Dermis microvascular lymphatic vessel endothelial cell (primary cell): ENCODE data around the gene TRUB2. TPM values are rescaled to one million over a fixed set of nuclear protein-coding genes. Genes with fewer than 3 reads are reported as not detected.

Experiments used
- DNase-seq, 2 donors: peaks; one replicate each; pipeline versions ENCODE4 v3.0.0 to v3.0.0-alpha.2; 2010; ENCODE audit warnings: low read depth in 2 of 2
- total RNA-seq: library from RNA; depleted of rRNA; stranded (reverse); fragments of >200 nt; gene quantifications from 2 replicates; pipeline ENCODE4 v1.2.1, GENCODE V29; 2014

The TRUB2 gene
- total RNA-seq, 1 donor from 2014 or later, result 27.5 TPM

- DNase-seq, result no peak
These were observed 51.1 kb downstream of the TRUB2 start for GRCh38 chr9:128271112-128271511.

GRCh38 chr9:128266868-128267590 is 55.2 kb downstream of the TRUB2 start:
- no peak for DNase-seq

- no peak for DNase-seq
These were observed 56.8 kb downstream of the TRUB2 start for GRCh38 chr9:128265348-128265847.

- no peak for DNase-seq
These were observed 59.6 kb downstream of the TRUB2 start for GRCh38 chr9:128262687-128263086.

- DNase-seq, result no peak
These were observed 61.9 kb downstream of the TRUB2 start for GRCh38 chr9:128260340-128260739.

- DNase-seq, result no peak
These were observed 63.1 kb downstream of the TRUB2 start for GRCh38 chr9:128259156-128259555.

GRCh38 chr9:128258326-128258725 is 63.9 kb downstream of the TRUB2 start:
- DNase-seq, result no peak

GRCh38 chr9:128257907-128258306 is 64.3 kb downstream of the TRUB2 start:
- DNase-seq, result no peak

- no peak for DNase-seq
These were observed 65.0 kb downstream of the TRUB2 start for GRCh38 chr9:128257086-128257825.

Other genes with a start within 250 kb of the TRUB2 start
- gene PTGES2, start 194.7 kb downstream of the TRUB2 start, total RNA-seq, result 67.3 and 73.2 TPM in 2 replicates
- not detected in 2 replicates for gene LCN2, start 173.0 kb downstream of the TRUB2 start, total RNA-seq
- gene BBLN, start 162.2 kb downstream of the TRUB2 start, total RNA-seq, result 26.3 and 62.5 TPM in 2 replicates
- gene CIZ1, start 130.9 kb downstream of the TRUB2 start, total RNA-seq, result 11.7 and 18.3 TPM in 2 replicates
- gene DNM1, start 119.1 kb downstream of the TRUB2 start, total RNA-seq, result 0.13 and 0.38 TPM in 2 replicates
- gene GOLGA2, start 46.4 kb downstream of the TRUB2 start, total RNA-seq, result 34.7 and 40.7 TPM in 2 replicates
- 15.8 and 16.4 TPM in 2 replicates for gene SWI5, start 46.2 kb downstream of the TRUB2 start, total RNA-seq
- gene COQ4, start 392 bp upstream of the TRUB2 start, total RNA-seq, result 23.4 and 30.3 TPM in 2 replicates
- gene SLC27A4, start 18.1 kb upstream of the TRUB2 start, total RNA-seq, result 19.9 and 29.8 TPM in 2 replicates
- 47.8 and 66.2 TPM in 2 replicates for gene URM1, start 48.9 kb upstream of the TRUB2 start, total RNA-seq
- gene CERCAM, start 98.4 kb upstream of the TRUB2 start, total RNA-seq, result 17.5 and 28.2 TPM in 2 replicates
- 23.4 and 24.8 TPM in 2 replicates for gene ODF2, start 133.6 kb upstream of the TRUB2 start, total RNA-seq
- gene GLE1, start 182.3 kb upstream of the TRUB2 start, total RNA-seq, result 10.0 and 15.7 TPM in 2 replicates
- gene SPTAN1, start 230.1 kb upstream of the TRUB2 start, total RNA-seq, result 472 TPM in 2 replicates